GM12801 (cell line): ENCODE results near the gene MMP23B.

Experiments
- CTCF ChIP-seq: IDR thresholded peaks from one replicate; pipeline ENCODE4 v1.5.1; 2011; ENCODE audit warnings: control low read depth; ENCODE audit not compliant: insufficient read length; ENCODE audit errors: extremely low read depth

MMP23B gene

GRCh38 chr1:1618396-1619068, 13.4 kb upstream of the MMP23B start:
- TF ChIP-seq CTCF = no peak

- TF ChIP-seq CTCF = no peak
Observed at GRCh38 chr1:1619917-1620361, 12.0 kb upstream of the MMP23B start.

GRCh38 chr1:1620433-1621139, 11.4 kb upstream of the MMP23B start:
- TF ChIP-seq CTCF = no peak

GRCh38 chr1:1621173-1622009, 10.6 kb upstream of the MMP23B start:
- no peak for TF ChIP-seq CTCF

GRCh38 chr1:1622010-1622787, 9.8 kb upstream of the MMP23B start:
- TF ChIP-seq CTCF = no peak

GRCh38 chr1:1622788-1623094, 9.2 kb upstream of the MMP23B start:
- no peak for TF ChIP-seq CTCF
